GM12874 (cell line): ENCODE results near the gene PABPN1.

ENCODE experiments used
- CTCF ChIP-seq: IDR thresholded peaks from 2 replicates; pipeline ENCODE4 v1.5.1; 2011; ENCODE audit warnings: low read depth, mild to moderate bottlenecking, control low read depth, low read length, moderate library complexity; ENCODE audit not compliant: insufficient read depth

Gene PABPN1

GRCh38 chr14:23365036-23365731 lies 43.9 kb downstream of the PABPN1 start, which contains the start of gene EFS:
EFS (minus strand) TSS chr14:23365172; CDS start chr14:23365025, 147 bp downstream.
- TF ChIP-seq CTCF: no peak

- no peak for TF ChIP-seq CTCF
These were observed 44.6 kb downstream of the PABPN1 start for GRCh38 chr14:23365732-23366425.

- TF ChIP-seq CTCF: no peak
These were observed 45.2 kb downstream of the PABPN1 start for GRCh38 chr14:23366426-23366921.

- TF ChIP-seq CTCF: no peak
These were observed 49.0 kb downstream of the PABPN1 start for GRCh38 chr14:23370221-23370620.

GRCh38 chr14:23371865-23372264 lies 50.6 kb downstream of the PABPN1 start:
- no peak for TF ChIP-seq CTCF

- TF ChIP-seq CTCF: no peak
These were observed 51.3 kb downstream of the PABPN1 start, which contains the start of gene IL25 for GRCh38 chr14:23372509-23372908. IL25 (plus strand) TSS chr14:23372809.

- no peak for TF ChIP-seq CTCF
These were observed 51.8 kb downstream of the PABPN1 start for GRCh38 chr14:23373041-23373440.
